NCI-H1092 (cell line): Measurements from ENCODE around the gene HOXA13.

Source experiments
- DNase-seq: peaks from one replicate; lab custom pipeline; 2025; lab: John Stamatoyannopoulos, UW

HOXA13 gene

GRCh38 chr7:27207348-27207985 is 7.6 kb upstream of the HOXA13 start:
- DNase-seq: no peak

- DNase-seq: no peak
Measured at GRCh38 chr7:27205325-27206280, 5.7 kb upstream of the HOXA13 start.

GRCh38 chr7:27204851-27205322 is 5.0 kb upstream of the HOXA13 start:
- DNase-seq: no peak

- no peak for DNase-seq
Measured at GRCh38 chr7:27203964-27204594, 4.2 kb upstream of the HOXA13 start.

- no peak for DNase-seq
Measured at GRCh38 chr7:27203365-27203953, 3.6 kb upstream of the HOXA13 start.

- no peak for DNase-seq
Measured at GRCh38 chr7:27202862-27203134, 2.9 kb upstream of the HOXA13 start.

- DNase-seq: no peak
Measured at GRCh38 chr7:27202018-27202861, 2.3 kb upstream of the HOXA13 start.

GRCh38 chr7:27201580-27202017 is 1.7 kb upstream of the HOXA13 start:
- DNase-seq: no peak

- no peak for DNase-seq
Measured at GRCh38 chr7:27200761-27201579, 1.1 kb upstream of the HOXA13 start.

- no peak for DNase-seq
Measured at GRCh38 chr7:27198871-27199801, 755 bp downstream of the HOXA13 start.

- no peak for DNase-seq
Measured at GRCh38 chr7:27198138-27198841, 1.6 kb downstream of the HOXA13 start.

- no peak for DNase-seq
Measured at GRCh38 chr7:27197137-27198042, 2.5 kb downstream of the HOXA13 start.

- peak; percentile 68 for DNase-seq
Measured at GRCh38 chr7:27196287-27196767, 3.6 kb downstream of the HOXA13 start.

GRCh38 chr7:27194686-27195379 is 5.1 kb downstream of the HOXA13 start:
- DNase-seq: no peak

- no peak for DNase-seq
Measured at GRCh38 chr7:27194002-27194352, 5.9 kb downstream of the HOXA13 start.

- DNase-seq: no peak
Measured at GRCh38 chr7:27193335-27194001, 6.4 kb downstream of the HOXA13 start.
